ENCODE measurements around the gene SAG. TPM values are rescaled to one million over a fixed set of nuclear protein-coding genes. Genes with fewer than 3 reads are reported as not detected.

SAG gene
- total and polyA plus RNA-seq, 2 of the 13 experiments (the other 11 are each of a cell fraction or from before 2014, with no cell fraction given), result not detected

DNA sequence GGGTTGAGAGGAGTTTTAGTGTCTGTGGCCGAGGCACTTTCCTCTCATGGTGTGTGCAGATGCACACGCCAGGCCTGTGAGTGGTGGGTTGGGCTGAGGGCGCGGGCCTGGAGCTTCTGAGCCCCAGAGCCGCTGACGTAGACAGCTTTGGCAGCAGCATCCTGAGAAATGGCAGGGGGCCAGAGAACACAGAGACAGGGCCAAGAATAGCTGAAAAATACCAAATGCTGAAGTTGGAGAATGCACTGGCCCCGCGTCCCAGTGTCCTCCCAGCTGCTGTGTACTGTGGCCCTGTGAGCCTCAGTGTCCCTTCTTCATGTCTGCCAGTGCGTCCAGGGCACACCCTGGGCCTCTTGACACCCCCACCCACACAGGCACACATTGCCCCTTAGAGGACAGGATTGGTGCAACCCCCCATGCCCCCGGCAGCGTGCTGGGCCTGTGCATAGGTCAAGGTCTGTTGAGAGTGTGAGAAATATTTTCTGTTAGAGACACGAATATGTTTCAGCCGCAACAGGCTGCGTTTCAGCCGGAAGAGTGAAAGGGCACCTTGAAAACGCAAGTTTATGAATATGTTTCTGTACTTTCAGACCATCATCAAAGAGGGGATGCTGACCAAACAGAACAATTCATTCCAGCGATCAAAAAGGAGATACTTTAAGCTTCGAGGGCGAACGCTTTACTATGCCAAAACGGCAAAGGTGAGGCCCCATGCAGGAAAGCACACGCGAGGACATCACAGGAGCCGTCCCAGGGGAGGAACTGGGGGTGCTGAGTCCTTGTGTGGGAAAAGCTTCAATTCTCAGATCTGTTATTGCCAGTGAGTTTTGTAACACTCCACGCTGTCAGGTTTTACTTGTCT lies 80.3 kb downstream of the SAG start (continued):
- TF ChIP-seq, protein P1, sequence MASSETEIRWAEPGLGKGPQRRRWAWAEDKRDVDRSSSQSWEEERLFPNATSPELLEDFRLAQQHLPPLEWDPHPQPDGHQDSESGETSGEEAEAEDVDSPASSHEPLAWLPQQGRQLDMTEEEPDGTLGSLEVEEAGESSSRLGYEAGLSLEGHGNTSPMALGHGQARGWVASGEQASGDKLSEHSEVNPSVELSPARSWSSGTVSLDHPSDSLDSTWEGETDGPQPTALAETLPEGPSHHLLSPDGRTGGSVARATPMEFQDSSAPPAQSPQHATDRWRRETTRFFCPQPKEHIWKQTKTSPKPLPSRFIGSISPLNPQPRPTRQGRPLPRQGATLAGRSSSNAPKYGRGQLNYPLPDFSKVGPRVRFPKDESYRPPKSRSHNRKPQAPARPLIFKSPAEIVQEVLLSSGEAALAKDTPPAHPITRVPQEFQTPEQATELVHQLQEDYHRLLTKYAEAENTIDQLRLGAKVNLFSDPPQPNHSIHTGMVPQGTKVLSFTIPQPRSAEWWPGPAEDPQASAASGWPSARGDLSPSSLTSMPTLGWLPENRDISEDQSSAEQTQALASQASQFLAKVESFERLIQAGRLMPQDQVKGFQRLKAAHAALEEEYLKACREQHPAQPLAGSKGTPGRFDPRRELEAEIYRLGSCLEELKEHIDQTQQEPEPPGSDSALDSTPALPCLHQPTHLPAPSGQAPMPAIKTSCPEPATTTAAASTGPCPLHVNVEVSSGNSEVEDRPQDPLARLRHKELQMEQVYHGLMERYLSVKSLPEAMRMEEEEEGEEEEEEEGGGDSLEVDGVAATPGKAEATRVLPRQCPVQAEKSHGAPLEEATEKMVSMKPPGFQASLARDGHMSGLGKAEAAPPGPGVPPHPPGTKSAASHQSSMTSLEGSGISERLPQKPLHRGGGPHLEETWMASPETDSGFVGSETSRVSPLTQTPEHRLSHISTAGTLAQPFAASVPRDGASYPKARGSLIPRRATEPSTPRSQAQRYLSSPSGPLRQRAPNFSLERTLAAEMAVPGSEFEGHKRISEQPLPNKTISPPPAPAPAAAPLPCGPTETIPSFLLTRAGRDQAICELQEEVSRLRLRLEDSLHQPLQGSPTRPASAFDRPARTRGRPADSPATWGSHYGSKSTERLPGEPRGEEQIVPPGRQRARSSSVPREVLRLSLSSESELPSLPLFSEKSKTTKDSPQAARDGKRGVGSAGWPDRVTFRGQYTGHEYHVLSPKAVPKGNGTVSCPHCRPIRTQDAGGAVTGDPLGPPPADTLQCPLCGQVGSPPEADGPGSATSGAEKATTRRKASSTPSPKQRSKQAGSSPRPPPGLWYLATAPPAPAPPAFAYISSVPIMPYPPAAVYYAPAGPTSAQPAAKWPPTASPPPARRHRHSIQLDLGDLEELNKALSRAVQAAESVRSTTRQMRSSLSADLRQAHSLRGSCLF (CRISPR knock-in tag; IDR thresholded peaks at IDR 0.05; ENCODE audit: borderline replicate concordance), result no peak
- TF ChIP-seq BRD4 (CRISPR knock-in tag; IDR thresholded peaks at IDR 0.05) (peak; percentile 43; the same call in 1 of the 2 replicates), ZNF496 (CRISPR knock-in tag; IDR thresholded peaks at IDR 0.05; ENCODE audit: insufficient replicate concordance) (no peak), PHB2 (IDR thresholded peaks at IDR 0.05; ENCODE audit: partially characterized antibody) (no peak), ZNF124 (CRISPR knock-in tag; IDR thresholded peaks at IDR 0.05) (no peak), FOXP1 (IDR thresholded peaks at IDR 0.05) (no peak), FOXP1 (CRISPR knock-in tag; IDR thresholded peaks at IDR 0.05) (peak; percentile 63), ZNF326 (CRISPR knock-in tag; IDR thresholded peaks at IDR 0.05; ENCODE audit: borderline replicate concordance) (no peak), KDM5B (CRISPR knock-in tag; IDR thresholded peaks at IDR 0.05; ENCODE audit: borderline replicate concordance) (0 out of 2 replicates have a peak, but pooled peaks have one; percentile 11), SRF (IDR thresholded peaks at IDR 0.05; ENCODE audit: low read depth, low read length) (no peak), SALL1 (CRISPR knock-in tag; IDR thresholded peaks at IDR 0.05) (peak; percentile 100), ARNT (IDR thresholded peaks at IDR 0.05) (no peak), PCBP1 (IDR thresholded peaks at IDR 0.05; ENCODE audit: borderline replicate concordance, low read depth, low read length) (no peak), TBX3 (IDR thresholded peaks at IDR 0.05; ENCODE audit: borderline replicate concordance) (peak; percentile 78; the same call in 1 of the 2 replicates), AGO1 (IDR thresholded peaks at IDR 0.05; ENCODE audit: low read depth, low read length, poor library complexity, severe bottlenecking) (no peak)
- TF ChIP-seq, protein P2, sequence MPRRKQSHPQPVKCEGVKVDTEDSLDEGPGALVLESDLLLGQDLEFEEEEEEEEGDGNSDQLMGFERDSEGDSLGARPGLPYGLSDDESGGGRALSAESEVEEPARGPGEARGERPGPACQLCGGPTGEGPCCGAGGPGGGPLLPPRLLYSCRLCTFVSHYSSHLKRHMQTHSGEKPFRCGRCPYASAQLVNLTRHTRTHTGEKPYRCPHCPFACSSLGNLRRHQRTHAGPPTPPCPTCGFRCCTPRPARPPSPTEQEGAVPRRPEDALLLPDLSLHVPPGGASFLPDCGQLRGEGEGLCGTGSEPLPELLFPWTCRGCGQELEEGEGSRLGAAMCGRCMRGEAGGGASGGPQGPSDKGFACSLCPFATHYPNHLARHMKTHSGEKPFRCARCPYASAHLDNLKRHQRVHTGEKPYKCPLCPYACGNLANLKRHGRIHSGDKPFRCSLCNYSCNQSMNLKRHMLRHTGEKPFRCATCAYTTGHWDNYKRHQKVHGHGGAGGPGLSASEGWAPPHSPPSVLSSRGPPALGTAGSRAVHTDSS (CRISPR knock-in tag; conservative IDR thresholded peaks at IDR 0.05), result no peak
- TF ChIP-seq, protein P3, sequence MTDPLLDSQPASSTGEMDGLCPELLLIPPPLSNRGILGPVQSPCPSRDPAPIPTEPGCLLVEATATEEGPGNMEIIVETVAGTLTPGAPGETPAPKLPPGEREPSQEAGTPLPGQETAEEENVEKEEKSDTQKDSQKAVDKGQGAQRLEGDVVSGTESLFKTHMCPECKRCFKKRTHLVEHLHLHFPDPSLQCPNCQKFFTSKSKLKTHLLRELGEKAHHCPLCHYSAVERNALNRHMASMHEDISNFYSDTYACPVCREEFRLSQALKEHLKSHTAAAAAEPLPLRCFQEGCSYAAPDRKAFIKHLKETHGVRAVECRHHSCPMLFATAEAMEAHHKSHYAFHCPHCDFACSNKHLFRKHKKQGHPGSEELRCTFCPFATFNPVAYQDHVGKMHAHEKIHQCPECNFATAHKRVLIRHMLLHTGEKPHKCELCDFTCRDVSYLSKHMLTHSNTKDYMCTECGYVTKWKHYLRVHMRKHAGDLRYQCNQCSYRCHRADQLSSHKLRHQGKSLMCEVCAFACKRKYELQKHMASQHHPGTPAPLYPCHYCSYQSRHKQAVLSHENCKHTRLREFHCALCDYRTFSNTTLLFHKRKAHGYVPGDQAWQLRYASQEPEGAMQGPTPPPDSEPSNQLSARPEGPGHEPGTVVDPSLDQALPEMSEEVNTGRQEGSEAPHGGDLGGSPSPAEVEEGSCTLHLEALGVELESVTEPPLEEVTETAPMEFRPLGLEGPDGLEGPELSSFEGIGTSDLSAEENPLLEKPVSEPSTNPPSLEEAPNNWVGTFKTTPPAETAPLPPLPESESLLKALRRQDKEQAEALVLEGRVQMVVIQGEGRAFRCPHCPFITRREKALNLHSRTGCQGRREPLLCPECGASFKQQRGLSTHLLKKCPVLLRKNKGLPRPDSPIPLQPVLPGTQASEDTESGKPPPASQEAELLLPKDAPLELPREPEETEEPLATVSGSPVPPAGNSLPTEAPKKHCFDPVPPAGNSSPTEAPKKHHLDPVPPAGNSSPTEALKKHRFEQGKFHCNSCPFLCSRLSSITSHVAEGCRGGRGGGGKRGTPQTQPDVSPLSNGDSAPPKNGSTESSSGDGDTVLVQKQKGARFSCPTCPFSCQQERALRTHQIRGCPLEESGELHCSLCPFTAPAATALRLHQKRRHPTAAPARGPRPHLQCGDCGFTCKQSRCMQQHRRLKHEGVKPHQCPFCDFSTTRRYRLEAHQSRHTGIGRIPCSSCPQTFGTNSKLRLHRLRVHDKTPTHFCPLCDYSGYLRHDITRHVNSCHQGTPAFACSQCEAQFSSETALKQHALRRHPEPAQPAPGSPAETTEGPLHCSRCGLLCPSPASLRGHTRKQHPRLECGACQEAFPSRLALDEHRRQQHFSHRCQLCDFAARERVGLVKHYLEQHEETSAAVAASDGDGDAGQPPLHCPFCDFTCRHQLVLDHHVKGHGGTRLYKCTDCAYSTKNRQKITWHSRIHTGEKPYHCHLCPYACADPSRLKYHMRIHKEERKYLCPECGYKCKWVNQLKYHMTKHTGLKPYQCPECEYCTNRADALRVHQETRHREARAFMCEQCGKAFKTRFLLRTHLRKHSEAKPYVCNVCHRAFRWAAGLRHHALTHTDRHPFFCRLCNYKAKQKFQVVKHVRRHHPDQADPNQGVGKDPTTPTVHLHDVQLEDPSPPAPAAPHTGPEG (CRISPR knock-in tag; IDR thresholded peaks at IDR 0.05), result 0 out of 2 replicates have a peak, but pooled peaks have one; percentile 56
